HG02938 (cell line): ENCODE results near the gene ALDH1L1.

Experiments
- ATAC-seq: cut with Tn5 transposase; IDR thresholded peaks from one replicate; pipeline ENCODE4 v1.9.1; 2021; ENCODE audit warnings: mild to moderate bottlenecking, moderate library complexity; ENCODE audit not compliant: unreplicated experiment

The ALDH1L1 gene

GRCh38 chr3:126058666-126059065 is 121.7 kb downstream of the ALDH1L1 start:
- no peak for ATAC-seq

DNA sequence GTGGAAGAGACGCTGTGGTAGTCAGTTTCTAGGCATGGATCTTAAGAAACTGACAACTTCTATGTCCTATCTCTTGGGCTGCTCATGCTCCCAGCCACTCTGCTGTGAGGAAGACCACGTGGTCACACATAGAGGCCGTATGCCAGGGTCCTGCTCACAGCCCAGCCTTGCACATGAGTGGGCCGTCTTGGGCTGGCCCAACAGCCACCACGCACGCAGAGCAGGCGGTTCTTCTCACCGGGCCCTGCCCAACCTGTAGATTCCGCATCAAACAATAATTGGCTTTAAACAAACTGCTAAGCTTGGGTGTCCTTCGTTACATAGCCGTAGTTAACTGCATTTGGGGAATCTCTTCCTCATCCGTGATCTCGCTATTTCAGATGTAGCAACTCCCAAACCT is 122.5 kb downstream of the ALDH1L1 start:
- no peak for ATAC-seq

DNA sequence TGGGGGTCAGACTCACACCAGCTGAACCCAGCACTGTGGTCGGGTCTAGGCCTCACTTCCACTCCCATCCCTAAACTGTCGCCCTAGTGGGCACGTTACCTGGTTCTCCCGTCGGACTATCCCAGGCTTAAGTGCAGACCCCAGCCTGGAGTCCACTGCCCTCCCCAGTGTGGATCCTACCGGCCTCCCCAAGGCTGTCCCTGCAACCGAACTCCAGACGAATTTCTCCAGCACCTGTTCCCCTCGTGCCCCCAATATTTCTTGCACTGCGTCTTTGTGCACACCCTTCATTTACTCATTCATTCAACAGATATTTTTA is 122.9 kb downstream of the ALDH1L1 start:
- ATAC-seq: no peak

GRCh38 chr3:126056681-126057500 is 123.5 kb downstream of the ALDH1L1 start:
- no peak for ATAC-seq

GRCh38 chr3:126056088-126056487 is 124.3 kb downstream of the ALDH1L1 start:
- ATAC-seq: no peak

GRCh38 chr3:126054870-126055269 is 125.5 kb downstream of the ALDH1L1 start:
- no peak for ATAC-seq

GRCh38 chr3:126053949-126054569 is 126.3 kb downstream of the ALDH1L1 start:
- no peak for ATAC-seq
